Stimulated activated CD4-positive, alpha-beta T cell treated with anti-CD3 and anti-CD28 coated beads, Interleukin-12 subunit alpha, Interleukin-12 subunit beta, amount 100 ng/mL, for 48 hours (primary cell): ENCODE data around the gene DOCK1.

Experiments
- DNase-seq, 3 donors: peaks; one replicate each; pipeline ENCODE4 v3.0.0-alpha.2; 2020; ENCODE audit warnings: low read depth in 2 of 3, low spot score in 1 of 3

DOCK1 gene

GRCh38 chr10:127033216-127034033, 128.2 kb downstream of the DOCK1 start:
- no peak for DNase-seq

DNA sequence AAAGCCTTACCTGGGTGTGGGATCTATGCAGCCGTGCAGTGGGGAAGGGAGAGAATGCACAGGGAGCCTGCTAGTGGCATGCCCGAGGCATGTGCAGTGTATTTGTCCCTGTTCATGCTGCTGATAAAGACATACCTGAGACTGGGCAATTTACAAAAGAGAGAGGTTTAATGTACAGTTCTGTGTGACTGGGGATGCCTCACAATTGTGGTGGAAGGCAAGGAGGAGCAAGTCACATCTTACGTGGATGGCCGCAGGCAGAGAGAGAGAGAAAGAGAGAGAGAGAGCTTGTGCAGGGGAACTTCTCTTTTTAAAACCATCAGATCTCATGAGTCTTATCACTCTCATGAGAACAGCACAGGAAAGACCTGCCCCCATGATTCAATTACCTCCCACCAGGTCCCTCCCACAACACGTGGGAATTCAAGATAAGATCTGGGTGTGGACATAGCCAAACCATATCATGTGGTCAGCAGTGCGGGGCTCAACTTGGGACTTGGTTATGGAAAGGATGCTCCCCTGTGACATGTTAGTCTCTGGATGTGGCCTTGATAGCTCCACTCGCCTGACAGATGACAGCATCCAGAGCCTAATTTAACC, 128.9 kb downstream of the DOCK1 start:
- no peak for DNase-seq

GRCh38 chr10:127034790-127035189, 129.6 kb downstream of the DOCK1 start:
- DNase-seq = no peak

DNA sequence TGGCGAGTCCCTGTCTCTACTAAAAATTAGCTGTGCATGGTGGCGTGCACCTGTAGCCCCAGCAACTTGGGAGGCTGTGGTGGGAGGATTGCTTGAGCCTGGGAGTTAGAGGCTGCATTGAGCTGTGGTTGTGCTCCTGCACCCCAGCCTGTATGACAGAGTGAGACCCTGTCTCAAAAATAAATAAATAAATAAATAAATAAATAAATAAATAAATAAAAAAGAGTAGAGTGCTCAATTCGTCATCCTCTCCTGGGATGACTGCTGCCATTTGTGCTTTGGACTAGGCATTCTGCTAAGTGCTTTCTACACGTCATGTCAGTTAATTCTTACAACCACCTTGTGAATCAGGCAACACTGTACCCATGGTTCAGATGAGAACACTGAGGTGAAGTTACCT, 130.6 kb downstream of the DOCK1 start:
- no peak for DNase-seq

GRCh38 chr10:127036987-127037386, 131.8 kb downstream of the DOCK1 start:
- DNase-seq = no peak

GRCh38 chr10:127039435-127039834, 134.2 kb downstream of the DOCK1 start:
- DNase-seq = no peak

- DNase-seq = no peak
Observed at GRCh38 chr10:127040756-127041155, 135.5 kb downstream of the DOCK1 start.

DNA sequence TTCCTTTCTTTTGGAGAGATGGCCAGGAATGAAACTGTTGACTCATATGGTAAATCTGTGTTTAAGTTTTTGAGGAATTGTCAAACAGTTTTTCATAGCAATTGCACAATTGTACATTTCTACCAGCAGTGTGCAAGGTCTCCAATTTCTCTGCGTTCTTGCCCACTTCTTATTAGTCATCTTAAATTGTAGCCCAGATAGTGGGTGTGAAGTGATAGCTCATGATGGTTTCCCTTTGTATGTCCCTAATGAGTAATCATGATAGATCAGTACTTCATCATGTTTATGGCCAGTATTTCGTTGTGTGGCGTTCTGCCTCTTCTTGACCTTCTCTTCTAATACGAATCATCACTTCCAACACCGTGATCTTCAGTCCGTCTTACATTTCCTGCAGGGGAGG, 136.3 kb downstream of the DOCK1 start:
- DNase-seq = no peak

DNA sequence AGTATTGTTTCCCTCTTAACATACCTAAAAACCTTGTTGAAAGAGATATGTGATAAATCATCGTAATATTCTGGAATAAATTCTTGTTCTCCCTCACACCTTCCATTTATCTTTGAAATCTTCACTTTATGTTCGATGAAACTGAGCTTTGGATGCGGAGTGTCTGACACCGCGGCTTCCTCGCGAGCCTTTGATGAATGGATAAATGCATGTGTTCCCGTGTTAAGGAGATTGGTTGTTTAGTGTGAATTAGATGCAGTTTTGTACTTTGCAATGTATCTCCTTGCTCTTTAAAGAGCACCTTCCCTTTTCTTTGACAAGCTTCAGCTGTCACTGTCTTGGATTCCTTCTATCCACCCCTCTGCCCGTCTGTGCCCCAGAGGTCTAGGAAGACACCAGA, 138.1 kb downstream of the DOCK1 start:
- DNase-seq = no peak

- DNase-seq = no peak
Observed at GRCh38 chr10:127044186-127044585, 139.0 kb downstream of the DOCK1 start.

DNA sequence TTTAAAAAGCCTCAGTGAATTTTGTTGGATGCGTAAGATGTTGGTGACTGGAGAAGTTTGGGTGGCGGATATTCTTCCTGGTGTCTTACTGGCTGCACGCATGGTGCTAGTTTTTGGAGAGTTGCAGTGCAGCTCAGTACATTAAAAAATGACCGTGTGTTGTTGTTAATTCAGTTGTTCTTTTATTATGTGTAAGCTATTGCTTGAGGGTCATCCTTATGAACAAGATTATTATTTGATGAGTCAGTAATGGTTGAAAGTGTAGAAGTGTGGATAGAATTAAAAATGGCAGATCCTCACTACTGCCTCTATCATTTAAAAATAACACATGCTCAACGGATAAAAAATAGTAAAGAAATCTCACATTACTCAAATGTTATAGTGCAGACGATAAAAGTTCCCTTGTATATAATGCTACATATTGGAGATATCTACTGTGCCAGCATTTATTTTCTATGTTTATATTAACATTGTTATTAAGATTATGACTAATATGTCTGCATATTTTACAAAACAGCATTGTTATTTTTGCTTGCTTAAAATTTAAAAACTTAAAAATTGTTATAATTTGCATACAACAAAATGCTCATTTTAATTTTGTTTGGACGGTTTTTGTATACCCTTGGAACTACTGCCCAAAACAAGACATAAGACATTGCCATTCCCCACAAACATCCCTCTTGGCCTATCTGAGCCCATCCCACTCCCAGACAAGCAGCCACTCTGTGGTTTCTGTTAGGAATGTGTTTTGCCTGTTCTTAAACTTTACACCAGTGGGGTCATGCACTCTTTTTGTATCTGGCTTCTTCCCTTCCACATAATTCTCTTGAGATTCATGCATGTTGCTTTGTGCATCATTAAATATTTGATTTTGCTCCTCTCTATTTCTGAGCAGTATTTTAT, 142.0 kb downstream of the DOCK1 start:
- DNase-seq = no peak

DNA sequence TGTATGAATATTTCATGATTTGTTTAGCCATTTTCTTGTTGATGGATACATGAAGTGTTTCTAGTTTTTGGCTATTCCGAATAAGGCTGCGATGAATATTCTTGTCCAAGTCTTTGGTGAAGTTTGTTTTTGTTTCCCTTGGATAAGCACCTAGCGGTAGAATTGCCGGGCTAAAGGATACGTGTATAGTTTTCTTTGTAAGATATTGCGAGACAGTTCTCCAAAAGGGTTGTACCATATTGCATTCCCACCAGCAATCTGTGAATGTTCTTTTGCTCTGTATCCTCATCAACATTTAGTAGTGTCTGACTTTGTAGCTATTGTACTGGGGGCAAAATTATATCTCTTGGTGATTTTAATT, 142.6 kb downstream of the DOCK1 start:
- no peak for DNase-seq

DNA sequence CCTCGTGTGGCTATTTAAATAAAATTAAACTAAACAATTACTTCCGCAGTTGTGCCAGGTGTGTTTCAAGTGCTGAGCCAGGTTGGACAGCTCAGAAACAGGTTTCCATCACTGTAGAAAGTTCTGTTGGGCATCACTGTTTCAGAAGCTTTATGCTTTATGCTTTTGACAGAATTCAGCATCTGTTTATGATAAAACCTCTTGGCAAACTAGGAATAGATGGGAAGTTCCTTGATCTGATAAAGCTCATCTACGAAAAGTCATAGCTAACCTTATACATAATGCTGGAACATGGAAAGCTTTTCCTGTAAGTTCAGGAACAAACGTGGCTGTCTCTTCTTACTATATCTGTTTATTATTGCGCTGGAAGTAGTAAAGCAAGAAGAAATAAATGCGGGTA, 143.4 kb downstream of the DOCK1 start:
- no peak for DNase-seq

DNA sequence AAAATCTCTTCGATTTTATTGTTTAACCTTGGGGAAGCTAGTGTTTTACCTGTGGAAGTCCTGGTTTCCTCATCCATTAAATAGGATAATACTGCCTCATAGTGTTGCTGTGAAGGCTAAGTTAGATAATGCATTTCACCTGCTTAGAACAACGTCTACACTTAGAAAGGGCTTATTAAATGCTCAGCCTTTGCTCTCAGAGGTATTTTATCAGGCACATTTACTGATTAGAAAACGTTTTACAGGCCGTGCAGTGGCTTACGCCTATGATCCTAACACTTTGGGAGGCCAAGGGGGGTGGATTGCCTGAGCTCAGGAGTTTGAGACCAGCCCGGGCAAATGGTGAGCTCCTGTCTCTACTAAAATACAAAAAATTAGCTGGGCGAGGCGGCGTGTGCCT, 146.8 kb downstream of the DOCK1 start:
- no peak for DNase-seq

- DNase-seq = no peak
Observed at GRCh38 chr10:127055263-127055662, 150.0 kb downstream of the DOCK1 start.

DNA sequence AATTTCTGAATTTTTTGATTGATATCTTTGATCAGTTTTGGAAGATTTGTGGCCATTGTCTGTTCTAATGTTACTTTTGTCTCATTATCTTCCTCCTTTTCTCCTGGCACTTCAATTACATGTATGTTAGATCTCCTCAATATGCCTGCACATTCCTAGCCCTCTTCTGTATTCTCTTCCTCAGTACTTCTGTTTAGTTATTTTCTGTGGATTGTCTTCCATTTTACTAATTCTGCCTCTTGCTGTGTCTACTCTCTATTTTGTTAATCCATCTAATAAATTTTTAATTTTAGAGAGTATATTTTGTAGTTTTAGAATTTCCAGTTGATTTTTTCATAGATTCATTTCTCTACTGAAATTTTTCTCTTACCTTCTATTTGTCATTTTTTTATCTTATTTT, 154.1 kb downstream of the DOCK1 start:
- no peak for DNase-seq

DNA sequence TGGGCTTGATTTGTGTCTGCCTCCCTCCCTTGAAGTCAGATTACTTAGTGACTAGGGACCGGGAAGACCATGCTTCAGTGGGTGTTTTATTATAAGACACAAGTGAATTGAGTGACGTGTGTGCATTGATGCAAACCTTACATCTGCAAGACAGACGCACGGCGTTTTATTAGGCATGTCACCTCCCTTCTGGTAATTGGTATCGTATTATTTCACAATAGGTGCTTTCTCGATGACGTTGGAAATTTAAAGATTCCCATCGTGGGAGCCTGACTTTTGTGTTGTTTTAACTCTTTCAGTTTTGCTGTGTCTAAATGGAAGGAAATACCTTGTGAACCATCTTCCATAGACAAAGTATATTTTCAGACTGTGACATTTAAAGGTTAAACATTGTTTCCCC, 158.5 kb downstream of the DOCK1 start:
- no peak for DNase-seq

DNA sequence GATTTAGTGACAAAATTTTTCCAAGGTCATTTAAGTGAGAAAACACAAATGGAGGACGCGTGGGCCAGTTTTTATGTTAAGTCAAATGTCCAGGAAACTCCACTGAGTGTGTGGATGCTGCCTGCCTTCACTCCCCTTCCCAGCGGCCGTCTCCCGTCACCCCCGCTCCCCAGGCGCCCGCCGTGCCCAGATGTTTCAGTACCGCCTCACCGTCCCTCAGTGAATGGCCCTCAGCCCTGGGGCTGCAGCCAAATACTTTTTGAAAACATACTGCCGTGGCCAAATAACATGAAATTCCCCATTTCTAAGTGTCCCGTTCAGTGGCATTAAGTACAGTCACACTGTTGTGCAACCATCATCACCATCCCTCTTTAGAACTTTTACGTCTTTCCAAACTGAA, 159.2 kb downstream of the DOCK1 start:
- no peak for DNase-seq

DNA sequence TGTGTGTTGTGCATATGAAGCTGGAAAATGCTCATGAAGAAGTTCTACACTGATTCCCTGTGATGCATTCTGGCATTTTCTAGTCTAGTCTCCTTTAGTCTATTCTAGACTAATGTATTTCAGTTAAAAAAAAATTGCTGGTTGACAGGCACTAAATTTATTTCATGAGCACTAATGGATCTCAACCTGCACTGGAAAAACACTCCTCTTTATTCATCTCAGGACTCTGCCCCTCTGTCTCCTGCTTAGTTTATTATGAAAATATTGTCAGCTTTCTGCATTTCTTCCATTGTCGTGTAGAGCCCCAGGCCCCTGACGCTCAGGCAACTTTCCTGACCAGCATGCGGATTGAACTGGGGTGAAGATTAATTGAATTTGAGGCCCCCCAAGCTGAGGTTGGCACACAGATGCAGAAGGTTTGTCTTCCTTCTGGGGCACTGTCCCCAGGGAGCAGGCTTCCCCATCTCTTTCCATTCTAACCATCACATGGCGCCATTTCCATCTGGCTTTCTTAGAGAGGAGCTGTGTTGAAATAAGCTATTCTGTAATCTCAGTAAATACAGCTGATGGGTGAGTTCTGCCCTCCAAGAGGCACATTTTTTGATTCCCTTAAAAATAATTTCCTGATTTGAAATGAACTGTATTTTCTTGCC, 162.4 kb downstream of the DOCK1 start:
- no peak for DNase-seq

DNA sequence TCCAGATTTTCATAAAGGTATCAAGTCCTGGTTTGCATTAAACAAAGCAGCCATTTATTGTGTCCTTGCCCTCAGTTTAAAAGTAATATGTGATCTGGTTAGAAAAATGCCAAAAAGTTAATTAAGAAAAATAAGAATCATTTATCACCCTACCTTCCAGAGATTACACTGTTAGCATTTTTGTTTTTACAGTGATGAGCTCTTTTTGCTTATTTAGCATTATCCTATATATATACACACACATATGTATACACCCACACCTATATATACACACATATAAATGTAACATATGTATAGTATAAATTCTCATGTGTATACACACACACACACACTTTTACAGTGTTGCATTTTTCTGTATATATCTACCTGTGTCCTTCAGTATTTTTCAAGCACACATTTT, 163.3 kb downstream of the DOCK1 start:
- no peak for DNase-seq

DNA sequence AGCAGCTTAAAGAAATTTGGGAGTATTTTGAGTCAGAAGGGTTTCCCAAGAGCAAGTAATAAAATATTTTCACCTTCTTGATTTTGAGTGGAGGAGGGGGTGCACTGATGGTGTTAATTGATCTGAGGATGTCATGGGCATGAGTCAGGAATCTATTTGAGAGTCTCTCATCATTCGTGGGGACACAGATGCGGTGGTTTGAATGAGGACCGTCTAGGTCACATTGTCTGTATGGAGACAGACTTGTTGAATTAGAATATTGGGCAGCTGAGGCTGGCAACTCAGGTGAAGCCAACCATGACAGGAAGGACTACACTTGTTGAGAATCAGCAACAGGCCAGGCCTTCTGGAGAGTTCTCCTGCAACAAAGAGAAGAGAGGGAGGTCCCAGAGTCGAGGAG, 164.2 kb downstream of the DOCK1 start:
- DNase-seq = no peak

- no peak for DNase-seq
Observed at GRCh38 chr10:127071126-127071525, 165.9 kb downstream of the DOCK1 start.
